ENCODE measurements around the gene MRPL51. TPM values are rescaled to one million over a fixed set of nuclear protein-coding genes. Genes with fewer than 3 reads are reported as not detected.

MRPL51 gene
- total RNA-seq, 1 donor: 68.8 TPM

DNA sequence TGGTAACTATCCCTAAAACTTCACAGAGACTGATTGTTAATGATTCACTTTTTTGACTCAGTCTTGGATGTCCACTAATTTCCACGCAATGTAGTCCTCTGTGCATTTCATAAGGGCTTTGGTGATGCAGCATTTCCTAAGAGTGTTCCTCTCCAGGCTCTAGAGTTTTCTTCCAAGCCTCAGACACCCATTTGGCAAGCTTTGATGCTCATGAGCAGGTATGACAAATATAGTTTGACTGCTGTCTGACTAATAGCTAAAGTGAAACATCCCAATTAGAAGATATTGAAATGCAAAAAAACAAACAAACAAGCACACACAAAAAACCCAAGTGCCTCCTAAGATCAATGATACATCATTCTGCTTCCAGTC is 21.1 kb downstream of the MRPL51 start:
- Histone ChIP-seq H3K4me1 (ENCODE audit: insufficient read depth, low read length) (peaks cover 35% of the 10 kb centered on the region), H3K79me2 (ENCODE audit: insufficient read depth, low read length) (peaks cover 29% of the 10 kb centered on the region), H3K9me3 (ENCODE audit: low read depth, low read length) (no peaks in the 10 kb centered on the region), H3K36me3 (ENCODE audit: insufficient read depth, low read length) (no peaks in the 10 kb centered on the region), H3K4me3 (ENCODE audit: insufficient read depth, low read length) (no peak overlapping the region), H2AFZ (ENCODE audit: low read length) (no peak overlapping the region), H3K27me3 (ENCODE audit: insufficient read depth, low read length) (no peaks in the 10 kb centered on the region), H3K4me2 (ENCODE audit: insufficient read depth, low read length) (no peak overlapping the region), H3K27ac (ENCODE audit: low read depth, low read length) (no peak overlapping the region), H4K20me1 (ENCODE audit: insufficient read depth, low read length) (peaks cover 10% of the 10 kb centered on the region)
- DNase-seq (ENCODE audit: insufficient read length, low spot score, missing footprints): peak; percentile 91
- TF ChIP-seq, protein P1, sequence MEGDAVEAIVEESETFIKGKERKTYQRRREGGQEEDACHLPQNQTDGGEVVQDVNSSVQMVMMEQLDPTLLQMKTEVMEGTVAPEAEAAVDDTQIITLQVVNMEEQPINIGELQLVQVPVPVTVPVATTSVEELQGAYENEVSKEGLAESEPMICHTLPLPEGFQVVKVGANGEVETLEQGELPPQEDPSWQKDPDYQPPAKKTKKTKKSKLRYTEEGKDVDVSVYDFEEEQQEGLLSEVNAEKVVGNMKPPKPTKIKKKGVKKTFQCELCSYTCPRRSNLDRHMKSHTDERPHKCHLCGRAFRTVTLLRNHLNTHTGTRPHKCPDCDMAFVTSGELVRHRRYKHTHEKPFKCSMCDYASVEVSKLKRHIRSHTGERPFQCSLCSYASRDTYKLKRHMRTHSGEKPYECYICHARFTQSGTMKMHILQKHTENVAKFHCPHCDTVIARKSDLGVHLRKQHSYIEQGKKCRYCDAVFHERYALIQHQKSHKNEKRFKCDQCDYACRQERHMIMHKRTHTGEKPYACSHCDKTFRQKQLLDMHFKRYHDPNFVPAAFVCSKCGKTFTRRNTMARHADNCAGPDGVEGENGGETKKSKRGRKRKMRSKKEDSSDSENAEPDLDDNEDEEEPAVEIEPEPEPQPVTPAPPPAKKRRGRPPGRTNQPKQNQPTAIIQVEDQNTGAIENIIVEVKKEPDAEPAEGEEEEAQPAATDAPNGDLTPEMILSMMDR (IDR thresholded peaks at IDR 0.05; ENCODE audit: extremely low read depth, low read depth, low read length): no peak

DNA sequence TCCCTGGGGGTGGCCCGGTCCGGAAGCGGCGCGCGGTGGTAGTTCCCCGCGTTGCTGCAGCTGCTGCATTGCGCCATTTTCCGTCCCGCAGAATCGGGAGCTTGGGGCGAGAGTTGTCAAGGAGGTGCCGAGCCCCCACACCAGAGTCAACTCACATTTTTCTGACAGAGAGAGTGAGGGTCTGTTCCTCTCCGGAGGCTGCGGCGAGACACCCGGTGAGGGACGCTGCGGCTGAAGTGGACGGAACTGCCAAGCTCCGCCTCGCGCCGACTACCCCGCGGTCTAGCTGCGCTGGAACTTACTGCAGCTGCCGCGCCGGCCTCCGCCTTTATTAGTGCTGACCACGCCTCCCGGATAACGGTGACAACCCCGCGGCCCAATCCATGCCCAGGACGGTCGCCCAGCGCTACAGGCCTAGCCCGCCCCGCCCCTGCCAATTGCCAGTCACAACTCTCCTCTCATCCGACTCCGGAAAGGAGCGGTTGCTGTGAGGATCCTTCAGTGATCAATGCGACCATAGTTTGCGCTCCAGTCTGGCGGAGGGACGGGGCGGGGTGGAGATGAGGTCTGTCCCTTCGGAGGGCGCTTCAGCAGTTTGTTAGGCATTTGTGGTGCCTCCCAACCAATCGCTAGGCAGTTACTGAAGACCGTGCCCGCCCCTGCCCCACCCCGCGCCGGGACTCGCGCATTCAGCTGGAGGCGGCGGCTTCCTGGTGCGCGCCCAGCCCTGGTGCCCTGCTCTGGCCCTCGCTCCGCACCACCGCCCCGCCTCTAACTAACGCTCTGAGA is 22.5 kb downstream of the MRPL51 start, which contains the start of gene VAMP1:
Gene VAMP1 (minus strand): TSS at position 303 of the 789 bp plus-strand sequence. CDS start 146 bp downstream, at position 157.
- Histone ChIP-seq H3K4me1 (ENCODE audit: insufficient read depth, low read length) (peaks cover 30% of the 10 kb centered on the region), H2AFZ (ENCODE audit: low read length) (peak within 1 kb of the TSS; percentile 99), H3K9me3 (ENCODE audit: low read depth, low read length) (no peaks in the 10 kb centered on the region), H4K20me1 (ENCODE audit: insufficient read depth, low read length) (peaks cover 16% of the 10 kb centered on the region), H3K4me3 (ENCODE audit: insufficient read depth, low read length) (peak within 1 kb of the TSS; percentile 95), H3K79me2 (ENCODE audit: insufficient read depth, low read length) (peaks cover 36% of the 10 kb centered on the region), H3K27ac (ENCODE audit: low read depth, low read length) (peak within 1 kb of the TSS; percentile 36), H3K27me3 (ENCODE audit: insufficient read depth, low read length) (no peaks in the 10 kb centered on the region), H3K4me2 (ENCODE audit: insufficient read depth, low read length) (peak within 1 kb of the TSS; percentile 91), H3K36me3 (ENCODE audit: insufficient read depth, low read length) (peaks cover 13% of the 10 kb centered on the region)
- TF ChIP-seq, protein P1 (IDR thresholded peaks at IDR 0.05; ENCODE audit: extremely low read depth, low read depth, low read length): no peak
- DNase-seq (ENCODE audit: insufficient read length, low spot score, missing footprints): peak; percentile 99

DNA sequence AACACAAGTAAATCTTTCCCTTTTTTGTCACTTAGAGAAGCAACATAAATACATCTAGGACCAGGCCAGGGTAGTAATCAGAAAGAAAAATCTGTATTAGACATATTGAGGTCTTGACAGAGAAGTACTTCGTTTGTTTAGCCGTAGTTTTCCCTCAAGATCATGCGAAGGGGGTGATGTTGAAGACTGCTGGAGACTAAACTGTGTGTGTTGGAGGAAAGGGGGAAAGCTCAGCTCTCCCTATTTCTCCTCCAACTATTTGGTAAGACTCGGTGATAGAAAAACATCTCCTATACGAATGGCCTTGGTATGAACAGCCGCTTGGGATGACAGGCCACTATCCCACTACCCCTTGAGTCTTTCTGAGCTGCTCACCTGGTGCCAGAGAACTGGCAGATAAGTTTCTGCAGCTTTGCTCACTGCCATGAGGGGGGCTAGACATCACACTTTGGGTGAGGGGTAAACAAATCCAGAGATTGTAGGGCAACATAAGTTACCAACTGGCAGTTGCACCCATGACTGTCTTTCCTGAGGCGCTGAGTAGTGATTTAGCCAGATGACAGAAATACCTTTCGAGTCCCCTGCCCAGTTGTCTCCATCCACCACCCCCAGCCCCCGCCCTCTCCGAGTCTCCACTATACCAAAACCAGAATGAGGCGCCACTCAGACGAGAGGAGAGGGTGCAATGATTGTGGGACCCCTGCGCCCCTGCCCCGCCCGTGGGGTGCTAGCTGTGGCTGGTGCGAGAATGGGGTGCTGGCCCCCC is 23.3 kb downstream of the MRPL51 start:
- Histone ChIP-seq H3K36me3 (ENCODE audit: insufficient read depth, low read length) (peaks cover 17% of the 10 kb centered on the region), H3K27ac (ENCODE audit: low read depth, low read length) (peak overlapping the region; percentile 36), H4K20me1 (ENCODE audit: insufficient read depth, low read length) (peaks cover 16% of the 10 kb centered on the region), H3K27me3 (ENCODE audit: insufficient read depth, low read length) (no peaks in the 10 kb centered on the region), H3K4me1 (ENCODE audit: insufficient read depth, low read length) (peaks cover 30% of the 10 kb centered on the region), H3K4me2 (ENCODE audit: insufficient read depth, low read length) (peak overlapping the region; percentile 91), H2AFZ (ENCODE audit: low read length) (no peak overlapping the region), H3K9me3 (ENCODE audit: low read depth, low read length) (no peaks in the 10 kb centered on the region), H3K79me2 (ENCODE audit: insufficient read depth, low read length) (peaks cover 36% of the 10 kb centered on the region), H3K4me3 (ENCODE audit: insufficient read depth, low read length) (peak overlapping the region; percentile 95)
- TF ChIP-seq, protein P1 (IDR thresholded peaks at IDR 0.05; ENCODE audit: extremely low read depth, low read depth, low read length): no peak
- peak; percentile 77 for DNase-seq (ENCODE audit: insufficient read length, low spot score, missing footprints)

DNA sequence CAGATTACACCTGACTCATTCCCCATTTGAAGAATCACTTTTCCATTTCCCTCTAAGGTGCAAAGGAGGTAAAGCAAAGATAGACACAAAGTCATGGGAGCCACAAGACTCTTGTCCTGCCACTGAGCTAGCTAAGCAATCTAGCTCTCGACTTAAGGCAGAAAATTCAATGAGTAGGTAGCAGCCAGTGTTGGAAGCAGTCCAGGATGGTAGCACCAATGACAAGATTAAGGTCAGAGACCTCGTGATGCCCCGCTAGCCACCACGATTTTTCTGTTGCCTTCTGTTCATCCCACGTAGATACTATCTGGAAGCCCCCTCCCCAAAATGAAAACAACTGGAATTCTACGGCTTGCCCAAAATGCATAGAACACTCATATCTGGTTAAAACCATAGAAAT is 24.0 kb downstream of the MRPL51 start:
- TF ChIP-seq, protein P1 (IDR thresholded peaks at IDR 0.05; ENCODE audit: extremely low read depth, low read depth, low read length): no peak
- H3K4me1 ChIP-seq (ENCODE audit: insufficient read depth, low read length): peaks cover 30% of the 10 kb centered on the region
- no peaks in the 10 kb centered on the region for H3K9me3 ChIP-seq (ENCODE audit: low read depth, low read length)
- DNase-seq (ENCODE audit: insufficient read length, low spot score, missing footprints): no peak
- H4K20me1 ChIP-seq (ENCODE audit: insufficient read depth, low read length): peaks cover 16% of the 10 kb centered on the region
- H3K27ac ChIP-seq (ENCODE audit: low read depth, low read length): no peak overlapping the region
- H3K27me3 ChIP-seq (ENCODE audit: insufficient read depth, low read length): no peaks in the 10 kb centered on the region
- no peak overlapping the region for H2AFZ ChIP-seq (ENCODE audit: low read length)
- peak overlapping the region; percentile 95 for H3K4me3 ChIP-seq (ENCODE audit: insufficient read depth, low read length)
- H3K79me2 ChIP-seq (ENCODE audit: insufficient read depth, low read length): peaks cover 36% of the 10 kb centered on the region
- peak overlapping the region; percentile 91 for H3K4me2 ChIP-seq (ENCODE audit: insufficient read depth, low read length)
- H3K36me3 ChIP-seq (ENCODE audit: insufficient read depth, low read length): peaks cover 24% of the 10 kb centered on the region

Measured in osteoblast (primary cell).